T1000 (cell line): Measurements from ENCODE around the gene PLEKHA1.

Experiments
- DNase-seq: peaks from one replicate; lab custom pipeline; 2025; ENCODE audit warnings: mixed read lengths; lab: John Stamatoyannopoulos, UW

PLEKHA1 gene

DNA sequence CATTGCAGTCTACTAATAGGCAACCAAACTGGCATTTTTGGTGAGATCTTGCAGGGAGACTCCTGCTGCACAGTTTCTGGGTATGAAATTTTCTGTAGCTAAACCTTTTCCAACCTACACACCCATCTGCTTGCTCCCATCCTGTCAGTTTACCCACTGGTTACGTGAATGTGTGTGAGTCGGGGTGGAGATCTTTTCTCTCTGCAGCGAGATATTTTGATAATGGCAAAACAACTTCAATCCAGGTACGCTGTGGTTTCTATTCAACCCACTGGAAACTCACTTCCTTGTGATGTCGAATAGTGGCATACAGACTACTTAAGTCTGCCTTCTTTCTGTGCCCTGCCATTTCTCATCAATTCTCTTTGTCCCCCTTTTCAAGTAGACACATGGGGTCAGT, 4.5 kb downstream of the PLEKHA1 start:
- DNase-seq, result no peak

DNA sequence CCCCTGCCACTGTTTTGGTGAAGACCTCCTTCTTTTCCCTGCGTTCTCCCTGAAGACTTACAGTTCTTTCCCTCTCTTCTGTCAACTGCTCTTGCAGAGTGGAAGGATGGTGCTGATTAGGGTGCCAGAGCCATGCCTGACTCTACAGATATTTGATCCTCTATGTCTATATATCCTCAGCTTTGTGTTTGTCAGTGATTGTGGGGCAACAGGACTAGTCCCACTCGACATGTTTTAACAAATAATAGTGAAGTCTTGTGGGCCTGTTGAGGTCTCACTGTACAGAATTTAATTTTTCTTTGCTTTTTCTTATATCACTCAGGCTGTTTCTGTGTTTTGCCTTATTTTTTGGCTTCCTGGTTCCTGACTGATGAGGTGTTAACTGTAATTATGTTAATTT, 5.0 kb downstream of the PLEKHA1 start:
- DNase-seq, result no peak

DNA sequence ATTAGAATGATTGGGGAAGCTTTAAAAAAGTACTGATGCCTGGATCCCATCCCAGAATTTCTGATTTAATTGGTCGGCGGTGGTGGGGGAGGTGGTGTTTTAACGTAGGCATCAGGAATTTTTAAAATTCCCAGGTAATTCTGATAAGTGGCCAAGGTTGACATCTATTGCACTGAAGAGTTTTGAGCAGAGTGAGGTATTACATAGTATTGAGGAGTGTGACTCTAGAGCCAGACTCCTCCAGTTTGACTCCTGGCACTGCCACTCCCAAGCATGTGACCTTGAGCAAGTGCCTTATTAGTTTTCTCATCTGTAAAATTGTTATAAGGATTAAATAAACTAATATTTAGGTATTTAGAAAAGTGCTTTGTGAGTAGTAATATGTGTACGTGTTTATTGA, 6.2 kb downstream of the PLEKHA1 start:
- DNase-seq, result no peak

DNA sequence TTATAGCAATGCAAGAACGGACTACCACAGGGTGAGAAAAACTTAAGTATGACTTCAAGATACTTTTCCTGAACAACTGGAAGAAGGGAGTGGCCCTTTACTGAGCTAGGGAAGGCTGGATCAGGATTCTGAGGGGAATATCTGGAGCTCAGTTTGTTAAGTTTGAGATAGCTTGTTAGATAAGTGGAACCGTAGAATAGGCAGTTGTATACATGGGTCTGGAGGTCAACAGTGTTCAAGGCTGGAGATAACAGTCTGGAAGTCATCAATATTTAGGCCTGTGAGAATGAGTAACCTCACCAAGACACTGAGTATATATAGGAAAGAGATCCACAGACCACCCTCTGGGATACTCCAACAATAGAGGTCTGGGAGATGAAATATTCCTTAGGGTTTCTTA, 7.2 kb downstream of the PLEKHA1 start:
- DNase-seq, result no peak

DNA sequence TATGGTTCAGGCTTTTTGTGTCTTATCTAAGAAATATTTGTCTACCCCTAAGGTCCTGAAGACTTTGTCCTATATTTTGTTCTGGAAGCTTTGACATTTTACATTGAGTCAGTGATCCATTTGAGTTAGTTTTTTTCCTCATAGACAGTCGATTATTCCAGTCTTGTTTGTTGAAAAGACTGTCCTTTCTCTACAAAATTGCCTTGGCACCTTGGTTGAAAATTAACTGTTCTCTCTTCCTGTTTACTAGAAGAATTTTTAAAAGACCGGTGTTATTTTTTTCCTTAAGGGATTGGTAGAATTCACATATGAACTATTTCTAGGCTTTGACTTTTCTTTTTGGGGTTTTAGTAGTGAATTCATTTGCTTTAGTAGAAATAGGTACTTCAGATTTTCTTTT, 12.0 kb downstream of the PLEKHA1 start:
- no peak for DNase-seq

DNA sequence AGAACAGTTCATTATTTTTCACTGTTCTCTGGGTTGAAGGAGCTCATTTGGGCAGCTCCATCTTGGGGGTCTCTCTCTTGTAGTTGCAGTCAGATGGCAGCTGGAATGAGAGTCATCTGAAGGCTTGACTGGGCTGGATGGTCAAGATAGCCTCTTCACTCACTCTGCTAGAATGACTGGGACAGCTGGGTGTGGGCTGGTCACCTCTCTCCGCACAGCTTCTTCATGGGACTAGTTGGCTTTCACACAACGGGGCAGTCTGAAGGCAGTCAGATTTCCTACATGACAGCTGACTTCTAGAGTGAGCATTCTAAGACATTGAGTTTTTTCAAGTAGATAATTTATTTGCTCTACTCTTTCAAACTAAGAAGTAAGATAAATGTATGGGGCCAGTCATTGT, 13.1 kb downstream of the PLEKHA1 start:
- DNase-seq, result no peak

DNA sequence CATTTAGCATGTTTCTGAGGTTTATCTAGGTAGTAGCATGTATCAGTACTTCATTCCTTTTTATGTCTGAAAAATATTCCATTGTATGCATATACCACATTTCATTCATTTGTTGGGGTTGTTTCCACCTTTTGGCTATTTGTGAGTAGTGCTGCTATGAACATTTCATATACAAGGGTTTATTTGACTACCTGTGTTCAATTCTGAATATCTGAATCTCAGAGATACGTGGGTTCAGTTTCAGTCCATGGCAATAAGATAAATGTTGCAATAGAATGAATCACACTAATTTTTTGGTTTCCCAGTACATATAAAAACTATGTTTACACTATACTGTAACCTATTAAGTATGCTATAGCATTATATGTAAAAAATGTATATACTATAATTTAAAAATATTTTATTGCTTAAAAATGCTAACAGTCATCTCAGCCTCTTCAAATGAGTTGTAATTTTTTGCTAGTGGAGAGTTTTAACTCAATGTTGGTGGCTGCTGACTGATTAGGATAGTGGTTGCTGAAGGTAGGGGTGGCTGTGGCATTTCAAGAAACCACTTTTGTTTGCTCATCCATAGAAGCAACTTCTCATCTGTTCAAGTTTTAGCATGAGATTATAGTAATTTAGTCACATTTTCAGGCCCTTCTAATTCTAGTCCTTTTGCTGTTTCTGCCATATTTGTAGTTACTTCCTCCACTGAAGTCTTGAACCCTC, 13.9 kb downstream of the PLEKHA1 start:
- DNase-seq, result no peak

DNA sequence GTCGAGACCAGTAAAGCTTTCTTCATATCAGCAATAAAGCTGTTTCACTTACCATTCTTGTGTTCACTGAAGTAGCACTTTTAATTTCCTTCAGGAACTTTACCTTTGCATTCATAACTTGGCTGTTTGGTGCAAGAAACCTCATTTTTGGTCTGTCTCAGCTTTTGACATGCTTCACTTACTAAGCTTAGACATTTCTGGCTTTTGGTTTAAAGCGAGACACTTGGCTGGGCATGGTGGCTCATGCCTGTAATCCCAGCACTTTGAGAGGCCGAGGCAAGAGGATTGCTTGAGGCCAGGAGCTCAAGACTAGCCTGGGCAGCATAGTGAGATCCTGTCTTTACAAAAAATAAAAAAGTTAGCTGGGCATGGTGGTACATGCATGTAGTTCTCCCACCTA, 15.8 kb downstream of the PLEKHA1 start:
- no peak for DNase-seq

DNA sequence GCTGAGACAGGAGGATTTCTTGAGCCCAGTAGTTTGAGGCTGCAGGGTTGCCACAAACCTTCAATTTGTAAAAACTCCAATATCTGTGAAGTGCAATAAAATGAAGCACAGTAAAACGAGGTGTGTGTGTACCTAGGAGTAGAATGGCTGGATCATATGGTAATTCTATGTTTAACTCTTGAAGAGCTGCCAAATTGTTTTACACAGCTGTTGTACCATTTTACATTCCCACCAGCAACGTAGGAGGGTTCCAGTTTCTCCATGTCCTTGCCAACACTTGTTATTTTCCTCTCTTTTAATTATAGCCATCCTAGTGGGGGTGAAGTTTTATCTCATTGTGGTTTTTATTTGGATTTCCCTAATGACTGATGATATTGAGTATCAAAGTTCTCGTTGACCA, 16.2 kb downstream of the PLEKHA1 start:
- DNase-seq, result no peak

DNA sequence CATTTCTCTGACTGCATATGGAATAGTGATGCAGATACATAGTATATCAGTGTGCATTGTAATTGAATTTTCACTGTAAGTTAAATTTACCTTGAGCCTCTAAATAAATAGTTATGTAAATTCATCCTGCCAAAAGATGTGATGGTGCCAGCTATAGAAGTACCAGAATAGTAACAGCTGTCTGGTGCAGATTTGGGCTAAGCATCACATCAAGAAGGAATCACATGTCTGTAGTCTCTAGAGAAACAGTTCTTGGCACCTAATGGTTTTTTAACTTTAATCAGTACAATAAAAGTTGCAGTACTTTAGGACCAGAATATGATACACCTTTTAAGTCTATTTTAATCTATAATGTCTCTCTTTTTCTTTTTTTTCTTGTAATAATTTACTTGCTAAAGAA, 17.4 kb downstream of the PLEKHA1 start:
- DNase-seq, result no peak

DNA sequence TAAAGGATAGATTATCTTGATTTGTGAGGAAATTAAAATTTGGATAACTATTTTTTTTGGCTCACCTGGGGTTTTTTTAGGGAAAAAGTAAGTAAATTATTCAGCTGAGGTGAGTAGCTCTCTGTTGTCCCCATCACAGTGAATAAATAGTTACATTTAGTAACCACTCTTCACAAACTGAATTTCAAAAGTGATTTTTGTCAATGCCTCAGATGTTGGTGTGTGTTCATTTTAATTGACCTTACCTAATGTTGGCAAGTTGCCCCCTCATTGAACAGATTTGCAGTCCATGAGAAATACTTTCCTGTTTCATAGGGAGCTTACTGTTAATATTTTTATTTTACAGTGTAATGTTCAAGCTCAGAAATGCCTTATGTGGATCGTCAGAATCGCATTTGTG, 18.3 kb downstream of the PLEKHA1 start:
- no peak for DNase-seq

DNA sequence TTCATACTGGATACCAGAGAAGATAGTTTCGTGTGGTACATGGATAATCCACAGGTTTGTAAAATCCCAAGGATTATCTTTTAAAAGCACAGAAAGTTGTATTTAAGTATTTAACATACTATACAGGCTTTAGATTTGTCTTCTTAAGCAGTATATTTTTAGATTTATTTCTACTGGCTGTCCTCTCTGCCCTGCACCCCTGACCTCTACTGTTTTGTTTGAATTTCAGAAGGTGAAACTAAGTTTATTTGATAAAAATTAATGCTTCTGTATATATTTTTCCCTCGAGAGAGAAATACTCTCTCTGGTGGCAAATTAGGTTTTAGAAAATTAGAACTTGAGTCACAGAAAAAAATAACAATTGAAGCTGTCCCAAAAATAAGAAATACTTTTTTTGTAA, 18.8 kb downstream of the PLEKHA1 start:
- no peak for DNase-seq

DNA sequence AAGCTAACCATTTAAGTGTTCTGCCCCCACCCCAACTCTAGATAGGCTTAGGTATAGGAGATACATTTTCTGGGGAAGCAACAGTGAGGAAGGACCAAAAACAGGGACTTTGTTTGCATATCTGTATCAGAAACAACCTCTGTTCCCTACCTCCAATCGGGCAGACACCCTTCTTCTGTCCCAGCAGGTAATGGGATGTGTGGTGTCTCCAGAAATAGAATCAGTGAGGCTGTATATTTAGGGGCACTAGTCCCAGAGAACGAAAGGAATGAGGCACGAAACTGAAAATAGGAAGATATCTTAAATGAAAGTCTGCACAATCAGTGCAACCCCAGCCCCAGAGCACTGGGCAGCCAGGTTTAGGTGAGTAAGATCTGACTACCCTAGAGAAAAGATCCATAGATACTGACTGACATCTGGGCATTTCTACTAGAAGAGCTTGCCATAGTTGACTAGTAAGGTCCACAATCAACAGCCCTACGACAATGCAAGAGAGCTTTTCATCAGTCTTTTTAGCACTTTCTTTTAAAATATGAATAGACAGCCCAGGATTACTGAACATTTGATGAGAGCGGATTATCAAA, 28.1 kb downstream of the PLEKHA1 start:
- no peak for DNase-seq

DNA sequence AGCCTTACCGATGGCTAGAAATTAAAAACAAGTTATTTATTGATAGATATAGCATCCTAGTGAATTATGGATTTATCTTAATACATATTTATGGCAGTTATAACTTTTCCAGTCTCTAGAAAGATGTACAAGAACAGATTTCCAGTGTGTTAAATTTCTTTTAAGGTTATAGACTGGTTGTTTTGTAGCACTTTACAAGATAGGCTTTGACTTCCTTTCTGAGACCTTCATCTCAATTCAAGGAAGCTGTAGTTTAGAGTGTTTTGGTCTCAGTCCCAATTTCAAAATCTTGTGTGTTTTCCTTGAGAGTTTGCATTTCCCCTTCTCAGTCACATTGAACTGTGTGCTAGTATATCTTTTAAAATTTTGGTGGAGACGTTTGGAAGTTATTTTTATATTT, 30.1 kb downstream of the PLEKHA1 start:
- no peak for DNase-seq

DNA sequence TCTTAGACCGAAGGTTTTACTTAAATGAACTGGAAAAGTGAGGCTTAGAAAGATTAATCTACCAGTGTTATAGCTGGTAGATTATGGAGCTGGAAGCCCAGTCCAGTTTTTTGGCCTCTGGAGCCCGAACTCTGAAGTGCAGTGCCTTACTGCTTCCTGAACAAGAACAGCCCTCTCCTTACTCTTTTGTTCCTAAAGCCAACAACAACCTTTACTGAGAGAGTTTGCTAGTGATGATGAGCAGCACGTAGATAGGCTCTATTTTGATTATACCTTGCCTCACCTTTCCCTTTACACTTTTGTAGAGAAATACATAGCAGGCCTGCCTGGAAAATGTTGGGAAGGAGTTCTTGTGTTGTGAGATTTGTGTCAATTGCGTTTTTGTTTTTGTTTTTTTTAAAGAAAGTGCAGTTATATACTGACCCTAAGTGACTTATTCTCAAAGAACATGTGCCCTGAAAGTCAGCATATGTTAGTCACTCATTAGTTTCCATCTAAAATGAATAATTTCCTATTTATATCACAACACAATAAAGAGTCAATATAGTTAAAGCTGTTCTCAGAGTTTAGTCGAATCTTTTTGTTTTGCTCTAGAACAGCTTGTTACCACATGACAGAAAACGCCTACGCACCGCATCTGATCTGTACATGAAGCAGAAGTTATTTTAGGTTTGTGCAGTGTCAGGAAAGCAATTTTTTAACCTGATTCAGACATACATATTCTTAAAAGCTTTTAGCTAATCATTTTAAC, 33.0 kb downstream of the PLEKHA1 start:
- no peak for DNase-seq

DNA sequence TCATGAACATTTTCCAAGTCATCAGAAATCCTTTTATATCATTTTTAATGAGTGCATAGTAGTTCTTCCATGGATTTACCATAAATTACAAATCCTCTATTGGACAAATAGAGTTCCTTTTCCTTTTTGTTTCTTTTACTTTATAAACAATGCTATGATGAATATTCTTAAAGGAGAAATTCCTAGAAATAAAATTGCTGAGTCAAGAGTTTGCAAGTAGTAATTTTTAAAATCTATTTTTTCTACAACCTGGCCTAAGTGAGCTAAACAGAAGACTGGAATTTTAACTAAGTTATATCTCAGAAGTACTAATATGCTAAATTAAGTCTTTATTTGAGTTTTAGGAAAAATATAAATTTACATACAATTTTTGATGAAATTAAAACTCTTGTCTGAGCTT, 38.8 kb downstream of the PLEKHA1 start:
- DNase-seq, result no peak

DNA sequence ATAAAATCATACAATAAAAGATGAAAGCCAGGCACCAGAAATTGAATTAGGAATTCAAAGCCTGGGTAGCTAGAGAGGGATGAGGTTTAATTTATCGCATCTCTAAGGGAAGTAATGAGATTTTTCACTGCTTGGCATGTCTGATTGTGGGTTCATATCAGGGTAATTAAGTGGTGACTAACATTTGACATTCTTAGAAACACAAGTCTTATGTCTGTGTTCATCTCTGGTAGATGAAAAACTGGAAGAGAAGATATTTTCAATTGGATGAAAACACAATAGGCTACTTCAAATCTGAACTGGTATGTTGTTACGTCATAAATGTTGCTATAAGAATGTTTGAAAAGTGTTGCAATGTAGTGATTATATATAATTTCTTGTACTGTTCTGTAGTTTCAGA, 43.2 kb downstream of the PLEKHA1 start:
- no peak for DNase-seq

DNA sequence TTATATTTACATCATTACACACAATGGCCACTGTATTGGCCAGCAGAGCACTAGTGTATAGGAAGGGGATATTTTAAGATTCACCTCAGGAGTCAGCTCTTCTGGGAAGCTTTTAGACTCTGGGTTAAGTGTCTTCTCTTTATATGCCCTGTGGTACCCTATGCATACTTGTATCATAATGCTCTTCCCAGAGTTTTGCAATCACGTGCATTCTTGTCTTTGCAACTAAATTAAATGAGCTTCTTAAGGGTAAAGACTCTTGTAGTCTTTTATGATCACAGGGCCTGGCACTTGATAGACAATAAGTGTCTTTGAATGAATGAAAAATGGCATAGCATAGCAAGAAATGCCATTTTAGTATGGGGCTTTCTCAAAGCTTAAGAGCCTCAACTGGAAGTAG, 44.5 kb downstream of the PLEKHA1 start:
- no peak for DNase-seq

DNA sequence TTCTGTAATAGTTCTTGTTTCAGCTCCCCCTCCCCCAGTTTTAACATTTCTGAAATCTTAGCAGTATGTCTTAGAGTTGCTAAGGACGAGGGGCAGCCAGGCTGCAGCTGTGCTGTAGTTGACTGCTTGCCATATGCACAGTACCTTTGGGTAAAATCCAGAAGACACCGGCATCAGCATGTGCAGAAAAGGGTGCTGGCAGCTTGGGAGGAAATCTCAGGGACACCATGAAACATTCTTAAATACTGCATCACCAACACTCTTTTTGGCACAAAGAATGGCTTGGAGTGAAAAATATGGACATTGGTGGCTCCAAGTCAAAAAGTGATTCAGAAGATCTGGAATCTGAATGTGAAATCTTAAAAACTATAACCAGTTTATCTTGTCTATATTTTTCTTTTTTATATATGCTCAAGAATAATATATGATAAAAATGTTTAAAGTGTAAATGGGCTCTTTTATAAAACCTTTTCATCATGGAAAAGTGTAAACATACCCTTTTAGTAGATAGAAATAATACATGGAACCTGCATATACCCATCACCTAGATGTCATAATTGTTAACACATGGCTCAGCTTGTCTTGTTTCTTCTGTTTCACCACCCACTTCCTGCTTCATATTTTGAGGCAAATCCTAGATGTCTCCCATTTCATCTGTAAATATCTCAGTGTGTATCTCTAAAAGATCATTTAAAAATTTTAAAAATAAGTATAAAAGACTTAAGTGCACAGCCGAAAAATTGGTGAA, 45.5 kb downstream of the PLEKHA1 start:
- no peak for DNase-seq

DNA sequence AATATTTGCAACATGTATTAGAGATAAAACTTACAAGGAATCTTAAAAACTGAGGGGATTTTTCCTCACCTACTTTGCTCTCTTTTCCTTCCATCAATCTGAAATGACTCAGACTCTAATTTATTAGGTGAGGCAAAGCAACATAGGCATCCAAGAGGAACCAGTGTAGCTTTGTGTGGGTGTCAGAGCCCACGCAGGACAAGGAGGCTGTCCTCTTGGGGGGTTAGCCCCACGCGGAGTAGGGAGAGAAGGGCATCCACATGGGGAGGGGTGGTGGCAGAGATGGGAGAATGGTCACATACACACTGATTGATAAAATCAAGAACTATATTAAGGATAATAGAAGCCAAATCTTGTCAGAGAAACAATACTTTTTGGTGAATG, 46.1 kb downstream of the PLEKHA1 start:
- no peak for DNase-seq

DNA sequence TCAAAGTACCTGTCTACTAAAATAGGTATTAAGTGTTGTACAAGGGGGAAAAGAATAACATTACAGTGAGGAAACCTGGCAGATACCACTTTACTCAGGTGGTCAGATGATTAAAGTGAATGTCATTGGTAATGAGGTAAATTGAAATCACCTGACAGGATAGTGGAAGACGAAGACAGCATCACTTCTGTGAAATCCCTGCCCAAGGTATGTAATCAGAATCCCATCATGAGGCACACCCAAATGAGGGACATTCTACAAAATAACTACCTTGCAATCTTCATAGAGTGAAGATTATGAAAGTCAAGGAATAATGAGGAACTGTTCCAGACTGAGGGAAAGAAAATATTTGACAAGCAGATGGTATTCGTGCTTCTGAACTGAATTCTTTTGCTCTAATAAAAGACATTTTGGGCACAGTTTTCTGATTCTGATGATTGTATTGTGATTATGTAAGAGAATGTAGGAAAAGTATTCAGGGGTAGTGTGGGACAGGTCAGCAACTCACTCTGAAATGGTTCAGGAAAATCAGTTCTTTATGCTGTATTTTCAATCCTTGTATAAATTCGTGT, 46.6 kb downstream of the PLEKHA1 start:
- DNase-seq, result no peak

DNA sequence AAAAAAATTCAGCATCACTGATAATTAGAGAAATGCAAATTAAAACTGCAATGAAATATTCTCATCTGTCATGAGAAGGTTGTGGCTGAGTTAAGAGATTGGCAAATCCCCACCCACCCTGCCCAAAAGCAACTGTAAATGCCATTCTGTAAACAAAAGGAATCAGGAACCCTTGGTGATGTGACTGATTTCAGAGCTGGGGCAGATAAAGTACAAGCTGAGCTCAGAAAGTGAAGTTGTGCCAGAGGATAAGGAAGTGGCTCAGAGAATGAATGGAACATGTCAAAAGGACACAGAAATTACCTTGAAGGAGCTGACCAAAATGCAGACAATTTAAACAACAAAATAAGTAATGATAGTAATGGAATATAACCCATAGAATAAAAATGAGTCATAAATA, 47.2 kb downstream of the PLEKHA1 start:
- DNase-seq, result no peak
